ENCODE results near the gene LMF1. TPM values are rescaled to one million over a fixed set of nuclear protein-coding genes. Genes with fewer than 3 reads are reported as not detected.

LMF1 gene
- total and polyA plus RNA-seq, 2 of the 13 experiments (the other 11 are each of a cell fraction or from before 2014, with no cell fraction given), result 6.8 to 8.5 TPM

GRCh38 chr16:803754-804080 is 167.1 kb downstream of the LMF1 start:
- H3K4me3 ChIP-seq (replicated peaks in 1 of 3; ENCODE audit: insufficient read depth in 1 of 3, low read depth in 2 of 3, low read length in 3 of 3), result no peak overlapping the region
- H2AFZ ChIP-seq (ENCODE audit: low read length), result no peak overlapping the region
- no TSS peak for BruUV-seq (replicated peaks)
- no peaks in the 10 kb centered on the region for H3K9me3 ChIP-seq (ENCODE audit: low read length)
- intact Hi-C loops (cut with micrococcal nuclease; ENCODE audit: unreplicated experiment) (no loop called here), in situ Hi-C loops (cut with HindIII; ENCODE audit: extremely low pct_ligation_motif_present, low pct_unique_long_range_greater_than_20kb) (loop anchor here (25.0 kb wide), 1 partner anchor 409 kb away; no protein-coding TSS in a partner anchor)
- ChIA-PET CTCF (ENCODE audit: low intra/inter-chr PET ratio, low total read pairs) (no interaction called here), POLR2A (no interaction called here)
- no peak for FAIRE-seq
- H3K4me2 ChIP-seq (ENCODE audit: low read depth, low read length), result no peak overlapping the region
- no peaks in the 10 kb centered on the region for H4K20me1 ChIP-seq (ENCODE audit: insufficient read depth, low read length)
- ATAC-seq, result no peak
- H3K79me2 ChIP-seq (ENCODE audit: insufficient read depth, low read length), result no peaks in the 10 kb centered on the region
- 22% methylated on average over 8 of the region's 8 CpGs for WGBS (ENCODE audit: low lambda C conversion rate)
- H3K9ac ChIP-seq (ENCODE audit: insufficient read depth, low read depth, low read length), result no peak overlapping the region
- H3K36me3 ChIP-seq (replicated peaks in 1 of 2; ENCODE audit: control insufficient read depth in 1 of 2, insufficient read depth in 2 of 2, low read length in 2 of 2), result no peaks in the 10 kb centered on the region
- TF ChIP-seq CCDC6 (CRISPR knock-in tag; IDR thresholded peaks at IDR 0.05), result no peak
- TF ChIP-seq ZNF501 (CRISPR knock-in tag; IDR thresholded peaks at IDR 0.05), result no peak
- no peaks in the 10 kb centered on the region for H3K4me1 ChIP-seq (ENCODE audit: insufficient read depth, low read length)
- peaks cover 31 to 58% of the 10 kb centered on the region in 2 experiments for H3K27me3 ChIP-seq (ENCODE audit: control insufficient read depth in 1 of 2, insufficient read depth in 2 of 2, low read length in 2 of 2)
- DNase-seq (ENCODE audit: low spot score), result no peak
- no peak overlapping the region for H3K27ac ChIP-seq (ENCODE audit: extremely low read length, insufficient read depth, low read length)

Other genes starting within 250 kb of the LMF1 start
- 17.8 and 47.8 TPM in 2 replicates for gene ANTKMT, start 249.8 kb downstream of the LMF1 start, total RNA-seq (2016; rRNA removed; fragmentation: Illumina TruSeq; extraction: Trizol)
- 7.5 and 11.8 TPM in 2 replicates for gene ANTKMT, start 249.8 kb downstream of the LMF1 start, polyA plus RNA-seq (2011; rRNA removed)
- gene CCDC78, start 244.5 kb downstream of the LMF1 start, total RNA-seq (2016; rRNA removed; fragmentation: Illumina TruSeq; extraction: Trizol), result 0.53 TPM in 1 of 2 replicates, not detected in the other
- gene CCDC78, start 244.5 kb downstream of the LMF1 start, polyA plus RNA-seq (2011; rRNA removed), result 1.5 and 1.7 TPM in 2 replicates
- gene HAGHL, start 243.9 kb downstream of the LMF1 start, total RNA-seq (2016; rRNA removed; fragmentation: Illumina TruSeq; extraction: Trizol), result 3.4 and 4.7 TPM in 2 replicates
- gene HAGHL, start 243.9 kb downstream of the LMF1 start, polyA plus RNA-seq (2011; rRNA removed), result 8.4 and 12.7 TPM in 2 replicates
- 16.9 and 21.7 TPM in 2 replicates for gene CIAO3, start 230.0 kb downstream of the LMF1 start, total RNA-seq (2016; rRNA removed; fragmentation: Illumina TruSeq; extraction: Trizol)
- 25.0 and 25.2 TPM in 2 replicates for gene CIAO3, start 230.0 kb downstream of the LMF1 start, polyA plus RNA-seq (2011; rRNA removed)
- gene MSLN, start 210.2 kb downstream of the LMF1 start, total RNA-seq (2016; rRNA removed; fragmentation: Illumina TruSeq; extraction: Trizol), result 0.72 and 2.0 TPM in 2 replicates
- gene MSLN, start 210.2 kb downstream of the LMF1 start, polyA plus RNA-seq (2011; rRNA removed), result 2.3 and 3.0 TPM in 2 replicates
- 22.4 and 26.2 TPM in 2 replicates for gene RPUSD1, start 182.6 kb downstream of the LMF1 start, total RNA-seq (2016; rRNA removed; fragmentation: Illumina TruSeq; extraction: Trizol)
- gene RPUSD1, start 182.6 kb downstream of the LMF1 start, polyA plus RNA-seq (2011; rRNA removed), result 13.1 and 15.9 TPM in 2 replicates
- 8.8 and 22.9 TPM in 2 replicates for gene CHTF18, start 182.4 kb downstream of the LMF1 start, total RNA-seq (2016; rRNA removed; fragmentation: Illumina TruSeq; extraction: Trizol)
- gene CHTF18, start 182.4 kb downstream of the LMF1 start, polyA plus RNA-seq (2011; rRNA removed), result 7.3 and 8.6 TPM in 2 replicates
- not detected in 2 replicates for gene GNG13, start 170.2 kb downstream of the LMF1 start, total RNA-seq (2016; rRNA removed; fragmentation: Illumina TruSeq; extraction: Trizol)
- gene GNG13, start 170.2 kb downstream of the LMF1 start, polyA plus RNA-seq (2011; rRNA removed), result not detected in 2 replicates
- gene SOX8, start 10.8 kb upstream of the LMF1 start, total RNA-seq (2016; rRNA removed; fragmentation: Illumina TruSeq; extraction: Trizol), result 0.15 and 0.20 TPM in 2 replicates
- 0.28 and 0.34 TPM in 2 replicates for gene SOX8, start 10.8 kb upstream of the LMF1 start, polyA plus RNA-seq (2011; rRNA removed)
- gene SSTR5, start 101.8 kb upstream of the LMF1 start, total RNA-seq (2016; rRNA removed; fragmentation: Illumina TruSeq; extraction: Trizol), result 0.14 and 0.49 TPM in 2 replicates
- gene SSTR5, start 101.8 kb upstream of the LMF1 start, polyA plus RNA-seq (2011; rRNA removed), result 0.20 and 0.26 TPM in 2 replicates
- gene C1QTNF8, start 125.3 kb upstream of the LMF1 start, total RNA-seq (2016; rRNA removed; fragmentation: Illumina TruSeq; extraction: Trizol), result 0.09 TPM in 1 of 2 replicates, not detected in the other
- not detected in 2 replicates for gene C1QTNF8, start 125.3 kb upstream of the LMF1 start, polyA plus RNA-seq (2011; rRNA removed)
- gene CACNA1H, start 182.1 kb upstream of the LMF1 start, total RNA-seq (2016; rRNA removed; fragmentation: Illumina TruSeq; extraction: Trizol), result 0.40 and 0.56 TPM in 2 replicates
- gene CACNA1H, start 182.1 kb upstream of the LMF1 start, polyA plus RNA-seq (2011; rRNA removed), result 1.8 and 3.0 TPM in 2 replicates

Data from HepG2 (cell line).